ENCODE measurements around the gene PNPLA3.
A peak's percentile ranks its signal among the peaks of the same experiment; 100 is the strongest.

Gene PNPLA3

DNA sequence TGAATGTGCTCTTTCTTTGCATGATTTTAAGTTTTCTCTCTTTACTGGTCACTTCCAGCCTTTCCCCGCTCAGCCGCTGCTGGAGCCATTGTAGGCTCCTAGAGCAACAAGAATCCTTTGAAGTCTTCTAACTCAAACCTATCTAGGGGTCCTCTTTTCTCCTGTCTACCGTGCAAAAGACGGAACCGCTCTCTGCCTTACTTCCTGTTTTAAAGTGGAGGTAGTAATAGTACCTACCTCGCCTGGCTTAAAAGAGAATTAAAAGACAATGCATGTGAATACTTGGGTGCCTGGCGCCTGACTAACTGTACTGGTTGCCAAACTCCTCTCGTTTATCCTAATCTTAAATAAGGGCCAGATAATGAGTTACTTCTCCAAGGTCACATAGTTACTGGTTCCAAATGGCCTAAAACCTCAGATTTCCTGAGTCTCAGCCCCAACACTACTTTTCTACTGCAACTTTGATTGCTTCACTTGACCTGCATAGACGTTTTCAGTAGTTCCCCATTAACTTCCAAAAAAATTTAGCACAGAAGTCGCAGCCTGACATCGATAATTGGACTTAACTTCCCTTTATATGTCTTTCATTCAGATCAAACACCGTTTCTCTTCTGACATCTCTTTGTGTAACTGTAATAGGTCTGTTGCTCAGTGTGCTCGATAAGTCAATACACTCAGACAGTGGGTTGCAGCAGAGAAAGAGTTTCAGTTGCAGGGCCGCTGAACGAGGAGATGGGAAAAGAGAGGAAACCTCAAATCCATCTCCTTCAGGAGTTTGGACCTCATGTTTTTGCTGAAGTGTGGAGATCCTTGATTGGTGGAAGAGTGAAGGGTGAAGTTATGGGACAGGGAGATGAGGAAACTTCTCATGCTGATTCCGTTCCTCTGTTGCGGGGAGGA lies 32.5 kb downstream of the PNPLA3 start:
- Histone ChIP-seq H3K36me3 (ENCODE audit: control insufficient read depth, insufficient read depth, low read length) (peaks cover 5% of the 10 kb centered on the region), H3K9ac (ENCODE audit: low read depth, low read length) (peak overlapping the region; percentile 93), H3K9me3 (ENCODE audit: control insufficient read depth, insufficient read depth, low read length) (no peaks in the 10 kb centered on the region), H3K27me3 (ENCODE audit: control insufficient read depth, insufficient read depth, low read length) (no peaks in the 10 kb centered on the region), H3K4me1 (ENCODE audit: control insufficient read depth, insufficient read depth, low read length) (no peaks in the 10 kb centered on the region), H3K4me3 (ENCODE audit: low read depth, low read length) (peak overlapping the region; percentile 99)

DNA sequence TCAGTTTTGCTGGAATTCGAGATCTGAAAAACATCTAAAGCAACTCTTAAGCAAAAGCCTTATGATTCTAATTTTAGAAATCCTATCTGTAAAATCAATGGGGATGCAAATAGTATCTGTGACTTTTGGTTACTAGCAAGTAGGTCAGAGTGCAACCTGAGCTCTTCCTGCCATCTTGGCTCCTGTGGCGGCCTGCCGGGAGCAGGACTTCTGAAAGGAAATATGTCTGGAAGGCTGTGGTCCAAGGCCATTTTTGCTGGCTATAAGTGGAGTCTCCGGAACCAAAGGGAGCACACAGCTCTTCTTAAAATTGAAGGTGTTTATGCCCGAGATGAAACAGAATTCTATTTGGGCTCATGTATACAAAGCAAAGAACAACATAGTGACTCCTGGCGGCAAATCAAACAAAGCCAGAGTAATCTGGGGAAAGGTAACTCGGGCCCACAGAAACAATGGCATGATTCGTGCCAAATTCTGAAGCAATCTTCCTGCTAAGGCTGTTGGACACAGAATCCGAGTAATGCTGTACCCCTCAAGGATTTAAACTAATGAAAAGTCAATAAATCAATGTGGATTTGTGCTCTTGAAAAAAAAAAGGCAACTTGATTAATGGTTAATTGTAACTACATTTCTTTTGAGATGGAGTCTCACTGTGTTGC lies 33.3 kb downstream of the PNPLA3 start:
- Histone ChIP-seq H3K9me3 (ENCODE audit: control insufficient read depth, insufficient read depth, low read length) (no peaks in the 10 kb centered on the region), H3K27me3 (ENCODE audit: control insufficient read depth, insufficient read depth, low read length) (no peaks in the 10 kb centered on the region), H3K9ac (ENCODE audit: low read depth, low read length) (no peak overlapping the region), H3K36me3 (ENCODE audit: control insufficient read depth, insufficient read depth, low read length) (peaks cover 5% of the 10 kb centered on the region), H3K4me3 (ENCODE audit: low read depth, low read length) (peak overlapping the region; percentile 99), H3K4me1 (ENCODE audit: control insufficient read depth, insufficient read depth, low read length) (no peaks in the 10 kb centered on the region)

DNA sequence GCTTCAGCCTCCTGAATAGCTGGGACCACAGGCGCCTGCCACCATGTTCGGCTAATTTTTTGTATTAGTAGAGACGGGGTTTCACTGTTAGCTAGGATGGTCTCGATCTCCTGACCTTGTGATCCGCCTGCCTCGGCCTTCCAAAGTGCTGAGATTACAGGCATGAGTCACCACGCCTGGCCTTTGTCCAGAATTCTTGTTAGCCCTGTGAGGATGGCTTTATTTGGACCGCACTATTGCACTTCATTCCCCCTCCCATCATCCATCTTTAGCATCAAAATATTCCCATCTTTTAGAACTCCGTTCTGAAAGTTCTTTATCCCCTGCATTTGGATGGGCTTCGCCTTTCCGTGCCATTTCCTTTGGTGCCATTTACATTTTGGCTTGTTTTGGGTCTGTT lies 34.3 kb downstream of the PNPLA3 start:
- no peaks in the 10 kb centered on the region for H3K4me1 ChIP-seq (ENCODE audit: control insufficient read depth, insufficient read depth, low read length)
- H3K9ac ChIP-seq (ENCODE audit: low read depth, low read length) = no peak overlapping the region
- H3K27me3 ChIP-seq (ENCODE audit: control insufficient read depth, insufficient read depth, low read length) = no peaks in the 10 kb centered on the region
- H3K4me3 ChIP-seq (ENCODE audit: low read depth, low read length) = no peak overlapping the region
- H3K9me3 ChIP-seq (ENCODE audit: control insufficient read depth, insufficient read depth, low read length) = no peaks in the 10 kb centered on the region
- peaks cover 5% of the 10 kb centered on the region for H3K36me3 ChIP-seq (ENCODE audit: control insufficient read depth, insufficient read depth, low read length)

DNA sequence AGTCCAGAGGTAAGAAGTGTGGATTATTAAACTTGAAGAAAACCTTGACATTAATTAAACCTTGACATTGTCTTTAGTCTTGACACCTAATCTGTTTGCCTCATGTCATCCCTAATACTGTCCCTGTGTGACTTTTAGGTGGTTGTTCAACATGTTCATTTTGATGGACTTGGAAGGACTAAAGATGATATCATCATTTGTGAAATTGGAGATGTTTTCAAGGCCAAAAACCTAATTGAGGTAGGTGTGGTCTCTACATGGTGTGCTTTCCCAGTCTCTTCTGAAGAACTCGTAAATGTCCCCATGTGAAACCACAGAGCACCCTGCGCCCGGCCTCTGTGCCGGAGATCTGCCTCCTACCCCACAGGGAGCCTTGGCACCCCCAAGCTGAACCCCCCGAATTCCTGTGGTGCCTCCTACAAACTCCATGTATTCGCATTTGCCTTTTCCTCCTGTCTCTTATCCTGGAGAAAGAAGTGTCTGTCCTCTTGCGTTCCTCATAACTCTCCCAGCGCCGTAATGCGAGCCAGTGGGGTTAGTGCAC lies 40.8 kb downstream of the PNPLA3 start:
- Histone ChIP-seq H3K4me3 (ENCODE audit: low read depth, low read length) (no peak overlapping the region), H3K9me3 (ENCODE audit: control insufficient read depth, insufficient read depth, low read length) (no peaks in the 10 kb centered on the region), H3K4me1 (ENCODE audit: control insufficient read depth, insufficient read depth, low read length) (no peaks in the 10 kb centered on the region), H3K9ac (ENCODE audit: low read depth, low read length) (no peak overlapping the region), H3K36me3 (ENCODE audit: control insufficient read depth, insufficient read depth, low read length) (peaks cover 22% of the 10 kb centered on the region), H3K27me3 (ENCODE audit: control insufficient read depth, insufficient read depth, low read length) (no peaks in the 10 kb centered on the region)

DNA sequence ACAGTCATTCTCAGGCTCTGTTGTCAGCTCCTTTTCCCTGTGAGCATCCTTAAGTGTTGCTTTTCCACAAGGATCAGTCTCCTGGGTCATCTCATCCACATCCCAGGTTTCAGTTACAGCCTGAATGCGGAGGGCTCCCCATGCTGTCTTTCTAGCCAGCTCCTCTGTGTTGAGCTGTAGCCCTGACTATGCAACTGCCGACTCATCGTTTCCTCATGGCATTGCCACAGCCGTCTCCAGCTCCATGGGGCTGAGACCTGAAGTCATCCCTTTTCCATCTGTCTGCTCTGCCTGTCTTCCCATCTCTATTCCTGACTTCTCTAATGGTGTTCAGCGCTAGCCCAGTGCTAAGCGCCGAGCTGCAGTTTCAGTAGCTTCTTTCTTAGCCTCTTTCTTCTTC lies 43.5 kb downstream of the PNPLA3 start:
- no peaks in the 10 kb centered on the region for H3K4me1 ChIP-seq (ENCODE audit: control insufficient read depth, insufficient read depth, low read length)
- H3K9ac ChIP-seq (ENCODE audit: low read depth, low read length) = no peak overlapping the region
- H3K9me3 ChIP-seq (ENCODE audit: control insufficient read depth, insufficient read depth, low read length) = no peaks in the 10 kb centered on the region
- no peak overlapping the region for H3K4me3 ChIP-seq (ENCODE audit: low read depth, low read length)
- no peaks in the 10 kb centered on the region for H3K27me3 ChIP-seq (ENCODE audit: control insufficient read depth, insufficient read depth, low read length)
- H3K36me3 ChIP-seq (ENCODE audit: control insufficient read depth, insufficient read depth, low read length) = peaks cover 32% of the 10 kb centered on the region

DNA sequence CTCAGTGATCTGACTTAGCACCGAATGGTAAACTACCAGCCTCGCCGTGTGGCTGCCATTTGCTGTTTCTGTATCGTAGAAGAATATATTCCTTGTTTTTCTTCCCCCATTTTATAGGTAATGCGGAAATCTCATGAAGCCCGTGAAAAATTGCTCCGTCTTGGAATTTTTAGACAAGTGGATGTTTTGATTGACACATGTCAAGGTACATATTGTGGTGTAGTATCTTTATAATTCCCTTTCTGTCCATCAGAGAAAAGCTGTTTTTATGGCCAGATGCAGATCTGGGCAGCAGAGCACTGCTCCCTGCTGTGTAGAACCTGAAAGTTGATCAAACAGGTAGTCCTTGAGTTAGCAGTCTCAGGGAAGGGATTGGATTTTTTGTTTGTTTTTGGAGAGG lies 45.0 kb downstream of the PNPLA3 start:
- H3K4me3 ChIP-seq (ENCODE audit: low read depth, low read length) = no peak overlapping the region
- H3K36me3 ChIP-seq (ENCODE audit: control insufficient read depth, insufficient read depth, low read length) = peaks cover 41% of the 10 kb centered on the region
- no peak overlapping the region for H3K9ac ChIP-seq (ENCODE audit: low read depth, low read length)
- no peaks in the 10 kb centered on the region for H3K27me3 ChIP-seq (ENCODE audit: control insufficient read depth, insufficient read depth, low read length)
- no peaks in the 10 kb centered on the region for H3K9me3 ChIP-seq (ENCODE audit: control insufficient read depth, insufficient read depth, low read length)
- H3K4me1 ChIP-seq (ENCODE audit: control insufficient read depth, insufficient read depth, low read length) = no peaks in the 10 kb centered on the region

DNA sequence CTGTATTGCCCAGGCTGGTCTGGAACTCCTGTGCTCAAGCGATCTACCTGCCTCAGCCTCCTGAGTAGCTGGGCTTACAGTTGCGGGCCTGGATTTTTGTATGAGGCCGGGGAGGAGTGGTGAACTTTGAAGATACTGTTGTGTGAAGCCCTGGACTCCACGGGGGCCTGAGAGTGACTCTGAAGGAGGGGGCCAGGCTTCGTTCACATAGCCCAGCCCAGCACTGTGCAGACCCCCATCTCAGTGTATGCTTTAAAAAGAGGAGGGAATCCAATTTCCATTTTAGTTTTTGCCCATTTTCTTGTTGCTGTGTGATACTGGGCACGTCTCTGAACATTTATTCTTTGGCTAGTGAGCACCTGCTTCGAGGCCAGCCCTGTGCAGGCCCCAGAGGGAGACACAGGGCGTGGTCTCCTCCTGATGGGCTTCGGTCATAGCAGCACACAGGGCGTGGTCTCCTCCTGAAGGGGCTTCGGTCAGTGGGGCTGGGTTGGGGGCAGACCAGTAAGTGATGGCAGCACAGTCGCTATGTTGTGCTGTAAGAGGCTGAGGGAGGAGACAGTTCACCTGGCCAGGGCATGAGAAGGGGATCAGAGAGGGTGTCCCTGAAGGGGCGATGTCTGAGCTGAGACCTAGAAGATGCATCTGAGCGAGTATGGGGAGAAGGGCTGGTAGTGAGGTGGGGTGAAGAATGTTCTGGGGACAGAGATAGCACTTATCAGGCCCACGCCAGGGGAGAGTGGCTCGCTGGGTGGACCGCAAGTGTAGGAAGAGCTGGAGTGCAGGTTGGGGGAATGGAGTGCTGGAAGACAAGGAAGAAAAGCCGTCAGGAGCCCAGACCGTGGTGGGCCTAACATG lies 45.6 kb downstream of the PNPLA3 start:
- Histone ChIP-seq H3K9me3 (ENCODE audit: control insufficient read depth, insufficient read depth, low read length) (no peaks in the 10 kb centered on the region), H3K4me1 (ENCODE audit: control insufficient read depth, insufficient read depth, low read length) (no peaks in the 10 kb centered on the region), H3K36me3 (ENCODE audit: control insufficient read depth, insufficient read depth, low read length) (peaks cover 42% of the 10 kb centered on the region), H3K4me3 (ENCODE audit: low read depth, low read length) (no peak overlapping the region), H3K9ac (ENCODE audit: low read depth, low read length) (no peak overlapping the region), H3K27me3 (ENCODE audit: control insufficient read depth, insufficient read depth, low read length) (no peaks in the 10 kb centered on the region)

DNA sequence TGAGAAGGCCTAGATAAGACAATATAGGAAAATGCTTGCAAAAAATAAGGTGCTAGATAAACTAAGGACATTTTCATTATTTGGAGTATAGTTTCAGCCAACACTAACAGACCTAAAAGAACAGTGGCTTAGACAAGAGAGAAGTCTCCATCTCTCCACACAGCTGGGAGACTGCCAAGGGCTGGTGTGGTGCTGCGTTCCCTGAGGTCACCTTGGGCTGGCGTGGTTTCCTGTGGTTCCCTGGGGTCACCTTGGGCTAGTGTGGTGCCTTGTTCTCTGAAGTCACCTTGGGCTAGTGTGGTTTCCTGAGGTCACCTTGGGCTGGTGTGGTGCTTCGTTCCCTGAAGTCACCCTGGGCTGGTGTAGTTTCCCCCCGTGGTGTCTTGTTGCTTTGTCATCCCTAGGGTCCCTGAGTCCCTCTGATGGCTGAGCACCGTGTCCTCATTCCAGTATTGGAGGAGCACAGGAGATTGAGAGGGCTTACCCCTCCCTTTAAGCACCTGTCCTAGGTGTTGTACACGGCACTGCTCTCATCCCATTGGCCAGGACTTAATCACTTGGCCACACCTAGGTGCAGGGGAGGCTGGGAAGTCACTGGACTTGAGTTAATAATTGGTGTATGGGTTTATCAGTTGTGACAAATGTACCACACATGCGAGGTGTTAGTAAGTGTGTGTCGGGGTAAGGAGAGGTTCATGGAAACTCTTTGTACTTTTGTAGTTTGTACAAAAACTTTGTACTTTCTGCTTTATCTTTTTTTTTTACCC lies 46.6 kb downstream of the PNPLA3 start:
- H3K36me3 ChIP-seq (ENCODE audit: control insufficient read depth, insufficient read depth, low read length) = peaks cover 43% of the 10 kb centered on the region

DNA sequence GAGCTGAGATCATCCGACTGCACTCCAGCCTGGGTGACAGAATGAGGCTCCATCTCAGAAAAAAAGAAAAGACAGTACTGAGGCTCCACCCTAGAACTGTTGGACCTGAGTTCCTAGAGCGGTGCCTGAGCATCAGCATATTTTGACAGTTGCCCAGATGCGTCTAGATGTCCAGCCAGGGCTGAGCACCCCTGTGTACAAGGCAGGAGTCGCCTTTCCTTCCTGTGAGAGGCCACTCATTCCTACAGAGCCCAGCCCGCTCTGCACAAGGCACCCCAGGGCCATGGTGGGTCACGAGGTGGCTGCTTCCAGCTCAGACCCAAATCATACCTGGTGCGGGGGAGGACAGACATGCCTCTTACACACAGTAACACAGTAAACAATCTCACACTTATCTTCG lies 47.5 kb downstream of the PNPLA3 start:
- Histone ChIP-seq H3K9ac (ENCODE audit: low read depth, low read length) (no peak overlapping the region), H3K4me3 (ENCODE audit: low read depth, low read length) (no peak overlapping the region), H3K27me3 (ENCODE audit: control insufficient read depth, insufficient read depth, low read length) (no peaks in the 10 kb centered on the region), H3K36me3 (ENCODE audit: control insufficient read depth, insufficient read depth, low read length) (peaks cover 53% of the 10 kb centered on the region), H3K4me1 (ENCODE audit: control insufficient read depth, insufficient read depth, low read length) (no peaks in the 10 kb centered on the region), H3K9me3 (ENCODE audit: control insufficient read depth, insufficient read depth, low read length) (no peaks in the 10 kb centered on the region)

More for the DNA sequence above, 46.6 kb downstream of the PNPLA3 start:
- Histone ChIP-seq H3K9me3 (ENCODE audit: control insufficient read depth, insufficient read depth, low read length) (no peaks in the 10 kb centered on the region), H3K9ac (ENCODE audit: low read depth, low read length) (no peak overlapping the region), H3K4me3 (ENCODE audit: low read depth, low read length) (no peak overlapping the region), H3K27me3 (ENCODE audit: control insufficient read depth, insufficient read depth, low read length) (no peaks in the 10 kb centered on the region), H3K4me1 (ENCODE audit: control insufficient read depth, insufficient read depth, low read length) (no peaks in the 10 kb centered on the region)

DNA sequence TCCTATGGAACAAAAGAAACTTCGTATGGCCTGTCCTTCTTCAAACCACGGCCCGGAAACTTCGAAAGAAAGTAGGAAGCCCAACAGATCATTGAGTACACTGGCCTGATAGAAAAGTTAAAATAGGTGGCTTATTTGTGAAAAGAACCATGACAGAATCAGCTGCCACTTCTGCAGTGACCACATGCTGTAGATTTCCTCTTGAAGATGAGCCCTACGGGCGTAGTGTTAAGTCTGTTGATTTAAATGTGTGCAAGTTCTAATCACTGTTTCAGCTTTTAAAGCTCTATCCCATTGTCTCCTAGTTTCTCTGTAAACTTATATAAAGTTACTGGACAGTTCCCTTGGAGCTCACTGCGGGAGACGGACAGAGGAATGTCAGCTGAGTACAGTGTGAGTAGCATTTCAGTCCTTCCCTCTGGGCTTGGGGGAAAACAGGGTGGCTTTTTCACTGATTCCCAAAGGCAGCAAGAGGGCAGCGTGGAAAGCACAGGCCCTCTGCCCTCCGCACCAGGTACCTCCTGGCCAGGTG lies 49.4 kb downstream of the PNPLA3 start:
- Histone ChIP-seq H3K36me3 (ENCODE audit: control insufficient read depth, insufficient read depth, low read length) (peaks cover 64% of the 10 kb centered on the region), H3K9me3 (ENCODE audit: control insufficient read depth, insufficient read depth, low read length) (no peaks in the 10 kb centered on the region), H3K9ac (ENCODE audit: low read depth, low read length) (no peak overlapping the region), H3K4me1 (ENCODE audit: control insufficient read depth, insufficient read depth, low read length) (no peaks in the 10 kb centered on the region), H3K4me3 (ENCODE audit: low read depth, low read length) (no peak overlapping the region), H3K27me3 (ENCODE audit: control insufficient read depth, insufficient read depth, low read length) (no peaks in the 10 kb centered on the region)

All from iPS-15b (cell line).